Nucleus accumbens (tissue), 56 donors: ENCODE data around the gene ACTL8.

Experiments used
- DNase-seq, 56 donors: peaks; one replicate each; lab custom pipeline; 2025; lab: John Stamatoyannopoulos, UW

ACTL8 gene

GRCh38 chr1:17798011-17798410, 42.9 kb downstream of the ACTL8 start:
- DNase-seq: no peak

- no peak for DNase-seq
Observed at GRCh38 chr1:17798799-17799382, 43.8 kb downstream of the ACTL8 start.

- DNase-seq: peak in 1 of 56 donors; percentile 10
Observed at GRCh38 chr1:17799642-17800041, 44.5 kb downstream of the ACTL8 start.

- no peak for DNase-seq
Observed at GRCh38 chr1:17802164-17802563, 47.0 kb downstream of the ACTL8 start.

- DNase-seq: no peak
Observed at GRCh38 chr1:17802945-17803344, 47.8 kb downstream of the ACTL8 start.

- DNase-seq: no peak
Observed at GRCh38 chr1:17805869-17806684, 50.9 kb downstream of the ACTL8 start.

- no peak for DNase-seq
Observed at GRCh38 chr1:17808816-17809215, 53.7 kb downstream of the ACTL8 start.

GRCh38 chr1:17810668-17811067, 55.5 kb downstream of the ACTL8 start:
- DNase-seq: no peak

- DNase-seq: no peak
Observed at GRCh38 chr1:17816511-17816910, 61.4 kb downstream of the ACTL8 start.

GRCh38 chr1:17819129-17819802, 64.1 kb downstream of the ACTL8 start:
- no peak for DNase-seq

- no peak for DNase-seq
Observed at GRCh38 chr1:17820198-17820597, 65.1 kb downstream of the ACTL8 start.

GRCh38 chr1:17822741-17823426, 67.8 kb downstream of the ACTL8 start:
- no peak for DNase-seq

GRCh38 chr1:17825273-17826164, 70.4 kb downstream of the ACTL8 start:
- peak in 1 of 56 donors; percentile 53 for DNase-seq

- DNase-seq: peak in 13 of 56 donors; percentile 2 to 53 (median 19)
Observed at GRCh38 chr1:17826165-17826488, 71.0 kb downstream of the ACTL8 start.

- no peak for DNase-seq
Observed at GRCh38 chr1:17828991-17829390, 73.9 kb downstream of the ACTL8 start.

- no peak for DNase-seq
Observed at GRCh38 chr1:17829579-17829978, 74.4 kb downstream of the ACTL8 start.

- DNase-seq: no peak
Observed at GRCh38 chr1:17831597-17831996, 76.5 kb downstream of the ACTL8 start.

- DNase-seq: no peak
Observed at GRCh38 chr1:17833661-17834501, 78.7 kb downstream of the ACTL8 start.

GRCh38 chr1:17834561-17835100, 79.5 kb downstream of the ACTL8 start:
- no peak for DNase-seq
